OCI-LY7 (cell line): ENCODE results near the gene ALPG. TPM values are rescaled to one million over a fixed set of nuclear protein-coding genes. Genes with fewer than 3 reads are reported as not detected.

Experiments
- BruUV-seq: library from RNA; stranded (reverse); fragments of 400-500 nt; replicated peaks from 2 replicates; lab custom pipeline; 2021; lab: Mats Ljungman, UMichigan
- CTCF ChIA-PET: fragments of 300-600 bp; sonication (Branson Sonifier 250); formaldehyde crosslinking; loops from one replicate; lab custom pipeline; 2022; ENCODE audit warnings: antibody characterized with exemption; ENCODE audit not compliant: unreplicated experiment; lab: Charles Lee
- POLR2A ChIA-PET: fragments of 300-600 bp; sonication (Branson Sonifier 250); formaldehyde crosslinking; loops from one replicate; lab custom pipeline; 2022; ENCODE audit warnings: antibody characterized with exemption; lab: Charles Lee
- DNase-seq: peaks from one replicate; pipeline ENCODE4 v3.0.0-alpha.2; 2015; ENCODE audit warnings: low spot score
- H2AFZ ChIP-seq: fragments of 200-600 bp; sonication (generic), shearing (Covaris generic); 2 replicates; pipeline ENCODE4 v1.6.1; 2014; ENCODE audit warnings: mild to moderate bottlenecking, antibody characterized with exemption, low read length, moderate library complexity
- H3K27ac ChIP-seq: fragments of 200-600 bp; sonication (generic); 2 replicates; pipeline ENCODE4 v1.5.1; 2014; ENCODE audit warnings: mixed run types, low read depth, mild to moderate bottlenecking, moderate library complexity, low read length, inconsistent platforms; ENCODE audit not compliant: poor library complexity, severe bottlenecking
- H3K36me3 ChIP-seq: fragments of 200-600 bp; sonication (generic); 2 replicates; pipeline ENCODE4 v1.6.1; 2014; ENCODE audit warnings: mild to moderate bottlenecking, antibody characterized with exemption, low read length, moderate library complexity, mixed read lengths; ENCODE audit not compliant: insufficient read depth
- H3K4me1 ChIP-seq: fragments of 200-600 bp; sonication (generic); 2 replicates; pipeline ENCODE4 v1.5.1; 2014; ENCODE audit warnings: mild to moderate bottlenecking, low read length; ENCODE audit not compliant: insufficient read depth, poor library complexity, severe bottlenecking
- H3K4me2 ChIP-seq: fragments of 200-600 bp; sonication (generic); 2 replicates; pipeline ENCODE4 v1.6.1; 2014; ENCODE audit warnings: mild to moderate bottlenecking, low read length
- H3K4me3 ChIP-seq: fragments of 200-600 bp; sonication (generic); 2 replicates; pipeline ENCODE4 v1.5.1; 2014; ENCODE audit warnings: mild to moderate bottlenecking, low read depth, low read length; ENCODE audit not compliant: poor library complexity, severe bottlenecking
- H3K79me2 ChIP-seq: fragments of 200-600 bp; sonication (generic); 2 replicates; pipeline ENCODE4 v1.6.1; 2016; ENCODE audit warnings: low read depth, mild to moderate bottlenecking, low read length, moderate library complexity, mixed read lengths; ENCODE audit not compliant: insufficient read depth
- H3K9me2 ChIP-seq: fragments of 200-600 bp; sonication (generic); 2 replicates; pipeline ENCODE4 v1.6.1; 2016; ENCODE audit warnings: mild to moderate bottlenecking, low read length, mixed read lengths; ENCODE audit not compliant: insufficient read depth
- H3K9me3 ChIP-seq: fragments of 200-600 bp; sonication (generic); 2 replicates; pipeline ENCODE4 v1.6.1; 2014; ENCODE audit warnings: mild to moderate bottlenecking, mixed run types, low read length, mixed read lengths
- H4K20me1 ChIP-seq: fragments of 200-600 bp; sonication (generic); 2 replicates; pipeline ENCODE4 v1.6.1; 2014; ENCODE audit warnings: mild to moderate bottlenecking, antibody characterized with exemption, low read length, moderate library complexity, mixed read lengths; ENCODE audit not compliant: insufficient read depth
- CTCF ChIP-seq: fragments of 200-600 bp; sonication (generic); conservative IDR thresholded peaks from 2 replicates; pipeline ENCODE4 v1.5.1; 2014; ENCODE audit warnings: mild to moderate bottlenecking, antibody characterized with exemption, low read length, moderate library complexity, mixed read lengths
- EZH2phosphoT487 ChIP-seq: fragments of 200-600 bp; sonication (generic); IDR thresholded peaks from 2 replicates; pipeline ENCODE4 v1.6.1; 2018; ENCODE audit warnings: low read depth, borderline replicate concordance, mild to moderate bottlenecking, mixed run types, antibody characterized with exemption, low read length, moderate library complexity, mixed read lengths
- intact Hi-C: fragments of 100-400 bp; cut with micrococcal nuclease; formaldehyde crosslinking; loops from one replicate; pipeline ENCODE4 v1.10.0; 2022; ENCODE audit not compliant: unreplicated experiment
- total RNA-seq, 2 experiments: library from RNA; depleted of rRNA in 1 of 2; stranded (reverse); fragments of >200 nt in 1 of 2; shearing (Covaris generic) in 1 of 2; gene quantifications; 2 replicates each; pipeline ENCODE4 v1.2.3, GENCODE V29; 2014 to 2022

Gene ALPG
- total RNA-seq, 2 experiments from 2014 or later = not detected

- DNase-seq = no peak
- Histone ChIP-seq H3K9me3 (no peaks in the 10 kb centered on the region), H3K9me2 (no peaks in the 10 kb centered on the region), H3K27ac (no peak overlapping the region), H3K36me3 (no peaks in the 10 kb centered on the region), H2AFZ (no peak overlapping the region), H3K4me2 (no peak overlapping the region), H3K79me2 (no peaks in the 10 kb centered on the region), H4K20me1 (no peaks in the 10 kb centered on the region), H3K4me1 (no peaks in the 10 kb centered on the region), H3K4me3 (no peak overlapping the region)
- no TSS peak for BruUV-seq
- intact Hi-C loops = no loop called here
- TF ChIP-seq CTCF = no peak
- TF ChIP-seq EZH2phosphoT487 = no peak
- CTCF ChIA-PET = no interaction called here
- POLR2A ChIA-PET = no interaction called here
Measured at GRCh38 chr2:232435805-232436204, 29.2 kb downstream of the ALPG start.

GRCh38 chr2:232436381-232437194, 29.9 kb downstream of the ALPG start:
- Histone ChIP-seq H3K9me2 (no peaks in the 10 kb centered on the region), H3K79me2 (no peaks in the 10 kb centered on the region), H3K4me3 (no peak overlapping the region), H2AFZ (no peak overlapping the region), H3K9me3 (no peaks in the 10 kb centered on the region), H3K4me1 (no peaks in the 10 kb centered on the region), H3K27ac (no peak overlapping the region), H3K4me2 (no peak overlapping the region), H4K20me1 (no peaks in the 10 kb centered on the region), H3K36me3 (no peaks in the 10 kb centered on the region)
- CTCF ChIA-PET = no interaction called here
- intact Hi-C loops = no loop called here
- TF ChIP-seq CTCF (no peak), EZH2phosphoT487 (no peak)
- no TSS peak for BruUV-seq
- POLR2A ChIA-PET = interaction anchor here (0.7 kb wide), 1 partner anchor 51 kb away, joined by 3 read pairs; no protein-coding TSS in a partner anchor
- no peak for DNase-seq

GRCh38 chr2:232437195-232437571, 30.5 kb downstream of the ALPG start:
- Histone ChIP-seq H3K4me2 (no peak overlapping the region), H3K4me1 (no peaks in the 10 kb centered on the region), H3K9me3 (no peaks in the 10 kb centered on the region), H2AFZ (no peak overlapping the region), H4K20me1 (no peaks in the 10 kb centered on the region), H3K79me2 (no peaks in the 10 kb centered on the region), H3K27ac (no peak overlapping the region), H3K9me2 (no peaks in the 10 kb centered on the region), H3K4me3 (no peak overlapping the region), H3K36me3 (no peaks in the 10 kb centered on the region)
- DNase-seq = no peak
- ChIA-PET CTCF (no interaction called here), POLR2A (interaction anchor here (0.5 to 0.7 kb wide), 2 partner anchors 29 to 51 kb away, joined by 3 read pairs; no protein-coding TSS in a partner anchor)
- TF ChIP-seq CTCF = no peak
- no peak for TF ChIP-seq EZH2phosphoT487
- intact Hi-C loops = no loop called here
- no TSS peak for BruUV-seq
